ENCODE results near the gene GCN1. TPM values are rescaled to one million over a fixed set of nuclear protein-coding genes. Genes with fewer than 3 reads are reported as not detected.

GCN1 gene
- total RNA-seq, 4 donors from 2014 or later, result 37.8 to 115 (median 50.8) TPM

- 91 to 96% methylated on average over 22 of the region's 22 CpGs for WGBS, 2 donors
- intact Hi-C loops (cut with DNase I; ENCODE audit: low total_unique reads), result no loop called here
- DNase-seq (ENCODE audit: low spot score in 2 of 2), result no peak
- no peak overlapping the region for H3K4me3 ChIP-seq (ENCODE audit: low read depth, poor library complexity, severe bottlenecking)
- no peak for TF ChIP-seq POLR2A (IDR thresholded peaks at IDR 0.05)
Observed at GRCh38 chr12:120150919-120151525, 43.5 kb downstream of the GCN1 start.

GRCh38 chr12:120148011-120148410, 46.5 kb downstream of the GCN1 start:
- intact Hi-C loops (cut with DNase I; ENCODE audit: low total_unique reads), result no loop called here
- no peak for DNase-seq (ENCODE audit: low spot score in 2 of 2)
- H3K4me3 ChIP-seq (ENCODE audit: low read depth, poor library complexity, severe bottlenecking), result no peak overlapping the region
- WGBS, 2 donors, result 98 to 99% methylated on average over 11 of the region's 11 CpGs
- TF ChIP-seq POLR2A (IDR thresholded peaks at IDR 0.05) (no peak), CTCF (IDR thresholded peaks at IDR 0.05) (no peak)

- no peak for TF ChIP-seq CTCF (IDR thresholded peaks at IDR 0.05)
- TF ChIP-seq POLR2A (IDR thresholded peaks at IDR 0.05), result no peak
- WGBS, 2 donors, result 96 to 97% methylated on average over 8 of the region's 8 CpGs
- intact Hi-C loops (cut with DNase I; ENCODE audit: low total_unique reads), result no loop called here
- no peak overlapping the region for H3K4me3 ChIP-seq (ENCODE audit: low read depth, poor library complexity, severe bottlenecking)
- no peak for DNase-seq (ENCODE audit: low spot score in 2 of 2)
Observed at GRCh38 chr12:120145164-120145563, 49.4 kb downstream of the GCN1 start.

- WGBS, 2 donors, result 98% methylated on average over 10 to 11 of the region's 11 CpGs
- intact Hi-C loops (cut with DNase I; ENCODE audit: low total_unique reads), result no loop called here
- no peak for TF ChIP-seq CTCF (IDR thresholded peaks at IDR 0.05)
- no peak for TF ChIP-seq POLR2A (IDR thresholded peaks at IDR 0.05)
- H3K4me3 ChIP-seq (ENCODE audit: low read depth, poor library complexity, severe bottlenecking), result no peak overlapping the region
- DNase-seq (ENCODE audit: low spot score in 2 of 2), result no peak
Observed at GRCh38 chr12:120144215-120144614, 50.3 kb downstream of the GCN1 start.

- intact Hi-C loops (cut with DNase I; ENCODE audit: low total_unique reads), result no loop called here
- TF ChIP-seq CTCF (IDR thresholded peaks at IDR 0.05) (no peak), POLR2A (IDR thresholded peaks at IDR 0.05) (no peak)
- 94 to 95% methylated on average over 14 of the region's 14 CpGs for WGBS, 2 donors
- no peak overlapping the region for H3K4me3 ChIP-seq (ENCODE audit: low read depth, poor library complexity, severe bottlenecking)
- no peak for DNase-seq (ENCODE audit: low spot score in 2 of 2)
Observed at GRCh38 chr12:120142231-120142877, 52.2 kb downstream of the GCN1 start.

- intact Hi-C loops (cut with DNase I; ENCODE audit: low total_unique reads), result no loop called here
- WGBS, 2 donors, result 94% methylated on average over 6 of the region's 6 CpGs
- DNase-seq (ENCODE audit: low spot score in 2 of 2), result no peak
- H3K4me3 ChIP-seq (ENCODE audit: low read depth, poor library complexity, severe bottlenecking), result no peak overlapping the region
- TF ChIP-seq POLR2A (IDR thresholded peaks at IDR 0.05), result no peak
- TF ChIP-seq CTCF (IDR thresholded peaks at IDR 0.05), result no peak
Observed at GRCh38 chr12:120141336-120141735, 53.2 kb downstream of the GCN1 start.
